ENCODE measurements around the gene DUT.

DNA sequence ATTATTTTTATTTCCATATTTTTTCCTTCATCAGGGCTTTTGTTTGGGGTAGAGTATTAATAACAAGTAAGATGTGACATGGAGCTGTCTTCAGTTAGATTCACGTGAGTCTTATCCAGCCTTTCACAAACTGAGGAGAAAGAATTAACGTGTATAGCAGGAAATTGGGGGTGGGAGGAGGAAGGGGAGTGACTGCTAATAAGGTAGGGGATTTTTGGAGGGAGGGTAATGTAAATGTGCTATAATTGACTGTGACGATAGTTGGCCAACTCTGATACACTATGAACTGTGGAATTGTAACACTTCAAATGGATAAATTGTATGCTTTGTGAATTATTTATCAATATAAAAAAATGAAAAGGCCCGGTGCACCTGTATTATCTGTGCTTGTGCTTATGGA is 8.9 kb downstream of the DUT start:
- TF ChIP-seq, protein P1, sequence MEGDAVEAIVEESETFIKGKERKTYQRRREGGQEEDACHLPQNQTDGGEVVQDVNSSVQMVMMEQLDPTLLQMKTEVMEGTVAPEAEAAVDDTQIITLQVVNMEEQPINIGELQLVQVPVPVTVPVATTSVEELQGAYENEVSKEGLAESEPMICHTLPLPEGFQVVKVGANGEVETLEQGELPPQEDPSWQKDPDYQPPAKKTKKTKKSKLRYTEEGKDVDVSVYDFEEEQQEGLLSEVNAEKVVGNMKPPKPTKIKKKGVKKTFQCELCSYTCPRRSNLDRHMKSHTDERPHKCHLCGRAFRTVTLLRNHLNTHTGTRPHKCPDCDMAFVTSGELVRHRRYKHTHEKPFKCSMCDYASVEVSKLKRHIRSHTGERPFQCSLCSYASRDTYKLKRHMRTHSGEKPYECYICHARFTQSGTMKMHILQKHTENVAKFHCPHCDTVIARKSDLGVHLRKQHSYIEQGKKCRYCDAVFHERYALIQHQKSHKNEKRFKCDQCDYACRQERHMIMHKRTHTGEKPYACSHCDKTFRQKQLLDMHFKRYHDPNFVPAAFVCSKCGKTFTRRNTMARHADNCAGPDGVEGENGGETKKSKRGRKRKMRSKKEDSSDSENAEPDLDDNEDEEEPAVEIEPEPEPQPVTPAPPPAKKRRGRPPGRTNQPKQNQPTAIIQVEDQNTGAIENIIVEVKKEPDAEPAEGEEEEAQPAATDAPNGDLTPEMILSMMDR (IDR thresholded peaks at IDR 0.05): no peak
- no peak for TF ChIP-seq POLR2A (IDR thresholded peaks at IDR 0.05)

All from thyroid gland (tissue), 4 donors.